Stimulated activated CD4-positive, alpha-beta T cell treated with anti-CD3 and anti-CD28 coated beads, Interleukin-4, amount 100 ng/mL, for 48 hours (primary cell): ENCODE results near the gene UTY.

Source experiments
- DNase-seq, 2 donors: peaks; one replicate each; pipeline ENCODE4 v3.0.0-alpha.2; 2020; ENCODE audit warnings: low read depth in 2 of 2

The UTY gene

DNA sequence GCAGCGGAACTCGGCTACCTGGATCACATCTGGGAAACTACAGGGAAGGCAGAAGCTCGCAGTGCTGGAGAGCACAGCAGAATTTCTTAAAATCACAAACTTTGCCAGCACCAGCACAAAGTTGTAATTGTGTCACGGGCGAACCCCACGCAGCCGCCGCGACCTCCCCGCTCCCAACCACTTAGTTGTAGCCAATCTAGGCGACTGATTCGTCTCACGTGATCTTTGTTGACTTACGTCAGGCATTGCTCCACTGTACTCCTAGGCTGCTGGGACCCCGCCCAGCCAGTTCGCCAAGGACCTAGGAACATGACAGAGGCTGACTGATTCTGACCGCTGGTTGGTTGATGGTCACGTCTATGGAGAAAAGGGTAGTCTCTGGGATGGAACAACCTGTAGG, at the start of gene UTY:
TSS of gene UTY (minus strand) at position 206 of the 400 bp plus-strand sequence. CDS start 368 bp downstream, outside the sequence.
- DNase-seq, result peak; percentile 48 to 66

- DNase-seq, result no peak
Observed at GRCh38 chrY:13520474-13520873, 40.6 kb upstream of the UTY start.

DNA sequence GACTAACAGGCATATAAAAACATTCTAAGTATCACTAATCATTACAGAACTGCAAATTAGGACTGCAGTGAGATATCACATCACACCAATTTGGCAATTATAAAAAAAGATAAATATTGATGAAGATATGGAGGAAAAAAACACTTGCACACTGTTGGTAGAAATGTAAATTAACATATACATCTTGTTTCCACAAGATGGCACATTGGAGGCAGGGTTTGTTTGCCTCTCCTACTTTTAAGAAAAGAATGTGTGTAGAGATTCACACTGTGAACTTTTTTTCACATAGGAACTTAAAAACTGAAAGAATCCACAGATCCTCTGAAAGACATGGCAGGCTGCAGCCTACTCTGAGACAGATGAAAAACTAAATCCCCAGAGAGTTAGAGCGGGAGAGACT, 21.4 kb upstream of the UTY start:
- DNase-seq, result no peak

DNA sequence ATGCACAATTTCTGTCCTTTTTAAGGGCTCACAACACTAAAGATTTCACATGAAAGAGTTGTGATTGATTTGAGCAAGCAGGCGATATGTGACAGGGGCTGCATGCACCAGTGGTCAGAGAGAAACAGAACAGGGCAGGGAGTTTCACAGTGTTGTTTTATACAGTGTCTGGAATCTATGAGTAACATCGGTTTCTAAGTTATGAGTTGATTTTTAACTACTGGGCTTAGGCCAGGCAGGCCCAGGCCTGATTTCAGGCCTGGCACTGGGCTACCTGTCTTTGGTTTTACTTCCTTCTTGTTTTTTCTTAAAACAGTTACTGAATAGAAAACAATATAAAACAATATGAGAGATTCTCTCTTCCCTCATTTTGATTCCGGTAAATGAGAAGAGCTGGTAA, 13.9 kb upstream of the UTY start:
- no peak for DNase-seq

GRCh38 chrY:13492408-13492807, 12.6 kb upstream of the UTY start:
- no peak for DNase-seq

GRCh38 chrY:13488738-13489137, 8.9 kb upstream of the UTY start:
- DNase-seq, result no peak

DNA sequence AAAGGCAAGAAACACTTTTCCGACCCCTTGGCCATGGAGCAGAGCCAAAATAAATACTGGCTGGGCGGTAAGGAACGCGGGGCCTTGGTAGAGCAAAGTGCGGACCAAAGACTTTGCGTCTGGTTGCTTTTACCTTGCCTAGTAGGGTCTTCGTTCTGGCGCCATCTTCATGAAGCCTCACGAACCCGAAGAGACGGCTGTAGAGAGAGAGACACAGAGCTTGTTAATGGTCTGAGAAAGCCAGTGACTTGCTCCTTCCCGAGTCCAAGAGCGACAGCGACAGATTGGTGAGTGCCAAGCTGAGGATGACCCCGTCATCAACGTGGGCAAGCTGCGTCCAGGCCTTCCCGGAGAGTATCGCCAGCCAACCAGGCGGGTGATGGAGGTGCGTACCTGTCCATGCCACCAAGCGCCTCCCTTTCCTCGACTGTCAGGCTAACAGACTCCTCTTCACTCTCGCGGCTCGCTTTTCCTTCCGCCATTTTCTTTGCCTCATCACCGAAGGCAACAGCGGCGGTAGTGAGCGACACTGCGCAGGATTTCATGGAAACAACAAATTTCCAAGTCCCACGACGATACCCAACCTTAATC, 617 bp downstream of the UTY start:
- DNase-seq, result peak; percentile 27 to 49

DNA sequence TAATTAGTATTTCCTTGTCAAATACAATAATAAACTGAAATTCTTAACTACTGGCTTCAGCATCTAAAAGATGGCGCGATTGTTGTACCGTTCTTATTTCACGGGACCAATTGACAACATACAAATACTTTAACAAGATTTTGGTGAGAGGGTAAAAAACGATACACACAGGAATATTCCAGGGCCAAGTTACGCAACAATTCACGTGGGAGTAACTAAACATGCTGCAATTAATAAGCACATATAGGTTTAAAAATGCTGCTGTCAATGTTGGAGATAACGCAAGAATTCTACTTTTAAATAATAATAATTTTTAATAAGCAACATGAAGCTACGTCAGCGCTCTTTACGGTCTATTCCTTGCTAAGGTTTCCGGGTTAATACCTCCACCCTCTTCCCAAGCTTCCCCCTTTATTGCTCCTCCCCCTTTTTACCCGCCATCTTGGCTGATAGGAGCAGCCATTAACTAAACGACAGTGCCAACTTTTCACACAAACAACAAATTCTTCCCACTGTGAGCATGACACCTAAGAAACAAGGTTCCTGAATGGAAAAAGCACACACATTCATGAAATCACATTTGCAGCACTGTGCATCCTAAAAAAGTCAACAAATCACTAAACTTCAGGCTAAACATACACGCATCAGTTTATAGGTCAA, 1.6 kb downstream of the UTY start:
- DNase-seq, result peak; percentile 9 to 36

GRCh38 chrY:13474997-13475396, 4.8 kb downstream of the UTY start:
- DNase-seq, result no peak

GRCh38 chrY:13451572-13451971, 28.3 kb downstream of the UTY start:
- no peak for DNase-seq

GRCh38 chrY:13450596-13451130, 29.2 kb downstream of the UTY start:
- no peak for DNase-seq

DNA sequence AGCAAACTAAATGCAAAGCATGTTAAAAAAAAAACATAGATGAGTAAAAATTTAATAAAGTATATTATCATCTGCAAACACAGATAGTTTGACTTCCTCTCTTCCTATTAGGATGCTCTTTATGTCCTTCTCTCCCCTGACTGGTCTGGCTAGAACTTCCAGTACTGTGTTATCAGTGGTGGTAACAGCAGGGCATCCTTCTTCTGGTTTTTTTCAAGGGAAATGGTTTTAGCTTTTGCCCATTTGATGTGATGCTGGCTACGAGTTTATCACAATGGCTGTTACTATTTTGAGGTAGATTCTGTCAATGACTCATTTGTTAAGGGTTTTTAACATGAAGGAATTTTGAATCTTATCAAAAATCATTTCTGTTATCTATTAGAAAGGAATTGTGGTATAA, 34.3 kb downstream of the UTY start:
- DNase-seq, result no peak

DNA sequence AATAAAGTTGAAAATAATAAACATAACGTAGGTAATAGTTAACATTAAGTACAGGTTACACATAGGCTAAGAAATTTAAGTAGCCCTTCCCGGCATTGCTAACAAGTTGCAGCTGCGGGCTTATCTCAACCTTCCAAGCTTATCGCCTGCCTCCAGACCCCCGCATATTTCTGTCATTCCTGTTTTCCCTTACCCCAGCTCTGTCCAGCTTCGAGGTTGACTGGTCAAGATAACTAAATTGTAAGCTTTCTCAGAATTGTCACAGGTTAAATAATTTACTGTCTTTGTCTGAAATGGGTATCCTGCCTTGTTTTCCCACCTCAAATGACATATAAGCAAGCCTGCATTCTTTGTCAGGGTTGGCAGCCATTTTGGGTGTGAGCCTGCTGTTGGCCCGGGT, 36.7 kb downstream of the UTY start:
- no peak for DNase-seq

DNA sequence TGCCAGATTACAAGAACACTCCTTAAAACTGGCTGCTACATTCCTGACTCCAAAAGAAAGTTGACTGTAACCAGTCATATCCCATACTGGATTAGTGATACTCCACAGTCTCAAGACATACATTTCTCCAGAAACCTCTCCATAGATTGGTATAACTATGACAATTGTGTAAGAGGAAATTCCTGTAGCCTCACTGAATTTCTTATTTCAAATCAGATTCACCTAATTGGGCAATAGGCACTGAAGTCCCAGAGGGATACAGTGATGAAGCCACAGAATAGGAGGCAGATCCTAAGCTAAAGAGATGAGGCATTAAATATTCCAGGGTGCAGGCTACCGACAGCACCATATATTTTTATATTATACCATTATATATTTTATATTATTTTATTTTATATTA, 39.0 kb downstream of the UTY start:
- DNase-seq, result no peak

- peak; percentile 25 to 47 for DNase-seq
Observed at GRCh38 chrY:13435968-13436937, 43.6 kb downstream of the UTY start.

- no peak for DNase-seq
Observed at GRCh38 chrY:13435206-13435967, 44.4 kb downstream of the UTY start.

- DNase-seq, result no peak
Observed at GRCh38 chrY:13432293-13433025, 47.4 kb downstream of the UTY start.

DNA sequence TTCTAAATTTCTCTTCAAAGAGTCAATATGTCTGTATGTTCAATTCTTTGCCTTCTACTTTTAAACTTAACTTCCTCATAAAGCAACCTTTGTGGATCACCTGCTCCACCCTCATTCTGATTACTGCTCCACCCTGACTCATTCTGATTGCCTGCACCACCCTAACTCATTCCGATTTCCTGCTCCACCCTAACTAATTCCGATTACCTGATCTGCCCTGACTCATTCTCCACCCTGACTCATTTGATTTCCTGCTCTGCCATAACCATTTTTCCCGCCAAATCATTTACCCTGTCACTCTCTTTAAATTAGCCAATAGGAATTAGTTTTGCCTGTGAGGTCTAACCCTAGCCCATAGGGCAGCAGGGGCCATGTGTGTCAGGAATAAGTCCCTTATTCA, 50.3 kb downstream of the UTY start:
- DNase-seq, result no peak

GRCh38 chrY:13423281-13423732, 56.5 kb downstream of the UTY start:
- DNase-seq, result no peak

- no peak for DNase-seq
Observed at GRCh38 chrY:13416869-13417661, 62.8 kb downstream of the UTY start.
